H1 (cell line): ENCODE measurements around the gene C20orf141. TPM values are rescaled to one million over a fixed set of nuclear protein-coding genes. Genes with fewer than 3 reads are reported as not detected.

ENCODE experiments used
- CTCF ChIA-PET: fragments of 300-600 bp; sonication (Branson Sonifier 250); formaldehyde crosslinking; loops from one replicate; lab custom pipeline; 2021; ENCODE audit not compliant: partially characterized antibody; lab: Charles Lee
- POLR2A ChIA-PET: fragments of 300-600 bp; sonication (Branson Sonifier 250); formaldehyde crosslinking; loops from one replicate; lab custom pipeline; 2021; ENCODE audit warnings: inconsistent platforms; ENCODE audit not compliant: partially characterized antibody; lab: Charles Lee
- DNase-seq, 2 experiments: peaks; one replicate each; pipeline versions ENCODE4 v3.0.0 to v3.0.0-alpha.2; 2010 to 2022; ENCODE audit warnings: low spot score in 2 of 2, low read depth in 1 of 2, mixed read lengths in 1 of 2
- FAIRE-seq: peaks from 2 replicates; lab custom pipeline; 2011; peaks lifted over from hg19 to GRCh38; lab: Jason Lieb, UNC
- H2AFZ ChIP-seq: 2 replicates; pipeline ENCODE4 v1.8.1; 2012; ENCODE audit warnings: low read length, inconsistent platforms
- H2AK5ac ChIP-seq: 2 replicates; pipeline ENCODE4 v1.6.1; 2013; ENCODE audit warnings: low read depth, low read length
- H2BK120ac ChIP-seq: replicated peaks from 2 replicates; pipeline ENCODE3; 2013; ENCODE audit warnings: low read depth, low read length, inconsistent platforms
- H2BK12ac ChIP-seq: 2 replicates; pipeline ENCODE4 v1.6.1; 2013; ENCODE audit warnings: low read depth, low read length
- H2BK15ac ChIP-seq: 2 replicates; pipeline ENCODE4 v1.6.1; 2013; ENCODE audit warnings: low read length
- H2BK20ac ChIP-seq: 2 replicates; pipeline ENCODE4 v1.6.1; 2013; ENCODE audit warnings: low read length
- H2BK5ac ChIP-seq: 2 replicates; pipeline ENCODE4 v1.6.1; 2013; ENCODE audit warnings: low read depth, low read length
- H3K14ac ChIP-seq: 2 replicates; pipeline ENCODE4 v1.6.1; 2013; ENCODE audit warnings: inconsistent platforms; ENCODE audit not compliant: insufficient read length
- H3K18ac ChIP-seq: 2 replicates; pipeline ENCODE4 v1.6.1; 2013; ENCODE audit warnings: low read length; ENCODE audit errors: extremely low read depth
- H3K23ac ChIP-seq: 2 replicates; pipeline ENCODE4 v1.6.1; 2013; ENCODE audit warnings: inconsistent platforms; ENCODE audit not compliant: insufficient read length
- H3K23me2 ChIP-seq: 2 replicates; pipeline ENCODE4 v1.6.1; 2013; ENCODE audit warnings: low read depth, low read length
- H3K27ac ChIP-seq: 2 replicates; pipeline ENCODE4 v1.6.1; 2011; ENCODE audit warnings: low read depth, low read length, inconsistent platforms
- H3K27me3 ChIP-seq, 4 experiments: replicated peaks in 1 of 4; 1 replicate in 1 of 4; 2 replicates in 3 of 4; pipeline versions ENCODE4 v1.6.1 to v1.8.1; 2011 to 2013; ENCODE audit warnings: low read length in 3 of 4, mild to moderate bottlenecking in 3 of 4, inconsistent platforms in 2 of 4, mixed read lengths in 2 of 4, moderate library complexity in 1 of 4; ENCODE audit not compliant: control insufficient read depth in 3 of 4, insufficient read depth in 3 of 4; ENCODE audit errors: extremely low read depth in 1 of 4
- H3K36me3 ChIP-seq, 4 experiments: 2 replicates each; pipeline versions ENCODE4 v1.6.1 to v1.8.1; 2011 to 2013; ENCODE audit warnings: mild to moderate bottlenecking in 4 of 4, low read length in 3 of 4, moderate library complexity in 2 of 4, control low read depth in 1 of 4, inconsistent platforms in 1 of 4; ENCODE audit not compliant: insufficient read depth in 4 of 4, control insufficient read depth in 2 of 4
- H3K4ac ChIP-seq: replicated peaks from 2 replicates; pipeline ENCODE3; 2013; ENCODE audit warnings: low read length, low read depth, mixed read lengths, inconsistent platforms; ENCODE audit not compliant: insufficient read length
- H3K4me1 ChIP-seq, 4 experiments: replicated peaks in 1 of 4; 1 replicate in 1 of 4; 2 replicates in 3 of 4; pipeline versions ENCODE4 v1.6.1 to v1.8.1; 2011 to 2013; ENCODE audit warnings: low read length in 3 of 4, inconsistent platforms in 2 of 4, mixed read lengths in 1 of 4; ENCODE audit not compliant: insufficient read depth in 4 of 4, control insufficient read depth in 3 of 4
- H3K4me2 ChIP-seq, 2 experiments: 2 replicates each; pipeline versions ENCODE4 v1.6.1 to v1.8.1; 2011 to 2013; ENCODE audit warnings: low read depth in 2 of 2, low read length in 2 of 2, control low read depth in 1 of 2, inconsistent platforms in 1 of 2, mild to moderate bottlenecking in 1 of 2; ENCODE audit not compliant: insufficient read depth in 1 of 2
- H3K4me3 ChIP-seq, 4 experiments: fragments of 200-600, 300-600 bp in 1 of 4; sonication (generic), shearing (Covaris generic), sonication (Bioruptor Twin) in 1 of 4; 2 replicates each; pipeline versions ENCODE4 v1.5.1 to v1.8.1; 2011 to 2016; ENCODE audit warnings: low read length in 4 of 4, low read depth in 3 of 4, control low read depth in 2 of 4, inconsistent platforms in 2 of 4, mild to moderate bottlenecking in 2 of 4, mixed read lengths in 1 of 4, moderate library complexity in 1 of 4; ENCODE audit not compliant: insufficient read depth in 2 of 4; ENCODE audit errors: extremely low read depth in 1 of 4
- H3K56ac ChIP-seq: replicated peaks from 2 replicates; pipeline ENCODE3; 2013; ENCODE audit warnings: low read depth, mild to moderate bottlenecking, mixed read lengths, low read length, inconsistent platforms; ENCODE audit not compliant: insufficient read length
- H3K79me1 ChIP-seq: 2 replicates; pipeline ENCODE4 v1.6.1; 2013; ENCODE audit warnings: low read depth, low read length, control low read depth
- H3K79me2 ChIP-seq, 2 experiments: 2 replicates each; pipeline versions ENCODE4 v1.6.1 to v1.8.1; 2012 to 2013; ENCODE audit warnings: low read length in 2 of 2, mild to moderate bottlenecking in 2 of 2, inconsistent platforms in 1 of 2; ENCODE audit not compliant: insufficient read depth in 2 of 2, control insufficient read depth in 1 of 2
- H3K9ac ChIP-seq, 4 experiments: replicated peaks in 1 of 4; 1 replicate in 1 of 4; 2 replicates in 3 of 4; pipeline versions ENCODE4 v1.6.1 to v1.8.1; 2011 to 2013; ENCODE audit warnings: low read depth in 3 of 4, low read length in 3 of 4, control low read depth in 2 of 4, mild to moderate bottlenecking in 2 of 4, moderate library complexity in 2 of 4, inconsistent platforms in 1 of 4; ENCODE audit errors: extremely low read depth in 1 of 4
- H3K9me3 ChIP-seq, 2 experiments: 2 replicates each; pipeline versions ENCODE4 v1.6.1 to v1.8.1; 2012 to 2013; ENCODE audit warnings: mild to moderate bottlenecking in 2 of 2, moderate library complexity in 2 of 2, control low read depth in 1 of 2, inconsistent platforms in 1 of 2, low read depth in 1 of 2, low read length in 1 of 2, mixed read lengths in 1 of 2; ENCODE audit not compliant: insufficient read depth in 2 of 2
- H4K20me1 ChIP-seq, 2 experiments: replicated peaks in 1 of 2; 2 replicates each; pipeline versions ENCODE3 to v1.8.1; 2011 to 2013; ENCODE audit warnings: inconsistent platforms in 2 of 2, low read length in 2 of 2, mild to moderate bottlenecking in 1 of 2; ENCODE audit not compliant: insufficient read depth in 2 of 2, control insufficient read depth in 1 of 2
- H4K5ac ChIP-seq: 2 replicates; pipeline ENCODE4 v1.6.1; 2013; ENCODE audit warnings: low read length, low read depth, mixed read lengths, inconsistent platforms; ENCODE audit not compliant: insufficient read length
- H4K8ac ChIP-seq: 2 replicates; pipeline ENCODE4 v1.8.0; 2013; ENCODE audit warnings: mild to moderate bottlenecking, moderate library complexity, low read length, inconsistent platforms; ENCODE audit not compliant: insufficient read depth; ENCODE audit errors: extremely low read depth
- H4K91ac ChIP-seq: replicated peaks from 2 replicates; pipeline ENCODE3; 2013; ENCODE audit warnings: low read length, mixed read lengths, inconsistent platforms; ENCODE audit not compliant: insufficient read length
- TCF12 ChIP-seq: IDR thresholded peaks from 2 replicates; pipeline ENCODE4 v1.6.1; 2011; ENCODE audit warnings: low read depth, mild to moderate bottlenecking, low read length
- WGBS, 2 experiments: shearing (Covaris generic) in 1 of 2; methylation state at CpG; one replicate each; pipeline versions ENCODE4 v1.1.6 to v1.1.7; 2013 to 2015; ENCODE audit warnings: low lambda C conversion rate in 2 of 2, mixed read lengths in 2 of 2, inconsistent platforms in 1 of 2, low coverage in 1 of 2, missing lambda C conversion rate in 1 of 2; ENCODE audit not compliant: insufficient replicate concordance in 2 of 2, insufficient coverage in 1 of 2, insufficient read length in 1 of 2; ENCODE audit errors: extremely low coverage in 1 of 2, missing lambda C conversion rate in 1 of 2; 5-methylcytosine and 5-hydroxymethylcytosine counted together
- polyA plus RNA-seq, 7 experiments: library from polyadenylated mRNA; depleted of rRNA in 3 of 7; stranded (reverse) in 5 of 7; unstranded in 2 of 7; fragments of >200 nt in 5 of 7; fragments of 200-250 nt in 2 of 7; gene quantifications; 1 replicate in 5 of 7; 2 replicates in 1 of 7; 4 replicates in 1 of 7; pipeline versions ENCODE4 v1.2.1 to v1.2.3, GENCODE V29; 2011 to 2013; ENCODE audit warnings: missing spikeins in 2 of 7, mixed read lengths in 2 of 7
- total RNA-seq: library from RNA; stranded (reverse); fragmentation: NEBNext Ultra II Directional; extraction: Animal tissue kit (Norgen Biotek cat#: 25700); gene quantifications from 2 replicates; pipeline ENCODE4 v1.2.1, GENCODE V29; 2021
- TF ChIP-seq, protein P1 (sequence below): IDR thresholded peaks from 2 replicates; pipeline ENCODE4 v1.6.1; 2012; ENCODE audit warnings: inconsistent platforms

The C20orf141 gene
- total and polyA plus RNA-seq, 2 of the 8 experiments (the other 6 are each of a cell fraction or from before 2014, with no cell fraction given), result not detected

DNA sequence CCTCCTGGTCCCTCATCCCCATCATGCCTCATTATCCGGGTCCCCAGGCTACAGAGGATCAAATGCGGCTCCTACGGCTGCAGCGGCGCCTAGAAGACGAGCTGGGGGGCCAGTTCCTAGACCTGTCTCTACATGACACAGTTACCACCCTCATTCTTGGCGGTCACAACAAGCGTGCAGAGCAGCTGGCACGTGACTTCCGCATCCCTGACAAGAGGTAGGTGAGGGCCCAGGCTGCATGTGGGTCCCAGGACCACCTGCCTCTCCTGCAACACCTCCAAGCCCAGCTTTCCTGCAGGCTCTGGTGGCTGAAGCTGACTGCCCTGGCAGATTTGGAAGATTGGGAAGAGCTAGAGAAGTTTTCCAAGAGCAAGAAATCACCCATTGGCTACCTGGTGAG, 50.3 kb downstream of the C20orf141 start:
- H2BK12ac ChIP-seq, result no peak overlapping the region
- no peak overlapping the region for H3K4ac ChIP-seq
- POLR2A ChIA-PET, result interaction anchor here (0.6 to 1.5 kb wide), 3 partner anchors 13 to 474 kb away, joined by 3 read pairs; no protein-coding TSS in a partner anchor
- no peak overlapping the region for H2AK5ac ChIP-seq
- H3K9ac ChIP-seq, result no peak overlapping the region
- CTCF ChIA-PET, result interaction anchor here (0.5 to 4.6 kb wide), 40 partner anchors 10 to 424 kb away, joined by 3 to 23 read pairs (median 4); partner anchors contain the start of genes CPXM1 and GNRH2
- no peak overlapping the region for H4K8ac ChIP-seq
- H3K4me2 ChIP-seq, result no peak overlapping the region
- H2BK5ac ChIP-seq, result no peak overlapping the region
- H3K14ac ChIP-seq, result no peak overlapping the region
- H3K18ac ChIP-seq, result no peak overlapping the region
- no peak for DNase-seq
- no peaks in the 10 kb centered on the region; a peak in 1 of 8 replicates for H3K36me3 ChIP-seq
- peaks cover 0 to 3% of the 10 kb centered on the region in 2 experiments for H4K20me1 ChIP-seq
- H3K27ac ChIP-seq, result no peak overlapping the region
- no peaks in the 10 kb centered on the region for H3K79me1 ChIP-seq
- TF ChIP-seq, protein P1, sequence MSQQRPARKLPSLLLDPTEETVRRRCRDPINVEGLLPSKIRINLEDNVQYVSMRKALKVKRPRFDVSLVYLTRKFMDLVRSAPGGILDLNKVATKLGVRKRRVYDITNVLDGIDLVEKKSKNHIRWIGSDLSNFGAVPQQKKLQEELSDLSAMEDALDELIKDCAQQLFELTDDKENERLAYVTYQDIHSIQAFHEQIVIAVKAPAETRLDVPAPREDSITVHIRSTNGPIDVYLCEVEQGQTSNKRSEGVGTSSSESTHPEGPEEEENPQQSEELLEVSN, result no peak
- TF ChIP-seq TCF12, result no peak
- no peaks in the 10 kb centered on the region for H3K9me3 ChIP-seq
- H4K5ac ChIP-seq, result no peak overlapping the region
- H4K91ac ChIP-seq, result no peak overlapping the region
- no peak overlapping the region for H2BK20ac ChIP-seq
- H3K23ac ChIP-seq, result no peak overlapping the region
- WGBS, 2 experiments, result 95% methylated on average over 10 of the region's 10 CpGs; no CpG with 5 or more reads in 1 of the 2 experiments
- no peaks in the 10 kb centered on the region for H3K79me2 ChIP-seq
- H3K4me1 ChIP-seq, result no peaks in the 10 kb centered on the region
- no peaks in the 10 kb centered on the region for H3K23me2 ChIP-seq
- no peak overlapping the region for H2BK15ac ChIP-seq
- FAIRE-seq, result no peak
- H3K56ac ChIP-seq, result no peak overlapping the region
- H3K27me3 ChIP-seq, result no peaks in the 10 kb centered on the region
- H2AFZ ChIP-seq, result no peak overlapping the region
- H3K4me3 ChIP-seq, result no peak overlapping the region
- no peak overlapping the region for H2BK120ac ChIP-seq

Other genes with a start within 250 kb of the C20orf141 start
- gene NOP56, start 162.4 kb upstream of the C20orf141 start, total RNA-seq, result 668 and 677 TPM in 2 replicates
- gene NOP56, start 162.4 kb upstream of the C20orf141 start, polyA plus RNA-seq (2011; rRNA removed), result 364 and 391 TPM in 2 replicates
- 103 and 110 TPM in 2 replicates for gene IDH3B, start 150.8 kb upstream of the C20orf141 start, total RNA-seq
- gene IDH3B, start 150.8 kb upstream of the C20orf141 start, polyA plus RNA-seq (2011; rRNA removed), result 162 and 167 TPM in 2 replicates
- gene EBF4, start 122.2 kb upstream of the C20orf141 start, total RNA-seq, result 1.2 and 1.6 TPM in 2 replicates
- gene EBF4, start 122.2 kb upstream of the C20orf141 start, polyA plus RNA-seq (2011; rRNA removed), result 2.9 and 3.6 TPM in 2 replicates
- 28.8 and 31.3 TPM in 2 replicates for gene CPXM1, start 14.4 kb upstream of the C20orf141 start, total RNA-seq
- 81.9 and 90.9 TPM in 2 replicates for gene CPXM1, start 14.4 kb upstream of the C20orf141 start, polyA plus RNA-seq (2011; rRNA removed)
- not detected in 2 replicates for gene TMEM239, start 1.4 kb downstream of the C20orf141 start, total RNA-seq
- not detected in 2 replicates for gene TMEM239, start 1.4 kb downstream of the C20orf141 start, polyA plus RNA-seq (2011; rRNA removed)
- 13.4 and 14.6 TPM in 2 replicates for gene PCED1A, start 25.7 kb downstream of the C20orf141 start, total RNA-seq
- 18.9 and 30.8 TPM in 2 replicates for gene PCED1A, start 25.7 kb downstream of the C20orf141 start, polyA plus RNA-seq (2011; rRNA removed)
- gene VPS16, start 25.8 kb downstream of the C20orf141 start, total RNA-seq, result 22.6 and 25.9 TPM in 2 replicates
- 23.8 and 26.8 TPM in 2 replicates for gene VPS16, start 25.8 kb downstream of the C20orf141 start, polyA plus RNA-seq (2011; rRNA removed)
- 46.8 and 51.3 TPM in 2 replicates for gene PTPRA, start 58.5 kb downstream of the C20orf141 start, total RNA-seq
- gene PTPRA, start 58.5 kb downstream of the C20orf141 start, polyA plus RNA-seq (2011; rRNA removed), result 31.2 and 47.7 TPM in 2 replicates
- 0.61 and 0.82 TPM in 2 replicates for gene GNRH2, start 228.6 kb downstream of the C20orf141 start, total RNA-seq
- gene GNRH2, start 228.6 kb downstream of the C20orf141 start, polyA plus RNA-seq (2011; rRNA removed), result 0.09 and 0.16 TPM in 2 replicates
- gene MRPS26, start 231.1 kb downstream of the C20orf141 start, total RNA-seq, result 100 and 103 TPM in 2 replicates
- gene MRPS26, start 231.1 kb downstream of the C20orf141 start, polyA plus RNA-seq (2011; rRNA removed), result 83.6 and 99.2 TPM in 2 replicates